HepG2 (cell line): ENCODE results near the gene HACE1. TPM values are rescaled to one million over a fixed set of nuclear protein-coding genes. Genes with fewer than 3 reads are reported as not detected.

Source experiments
- ATF4 ChIP-seq, 2 experiments: fragments of 450-650 bp in 1 of 2; sonication (generic) in 1 of 2; formaldehyde crosslinking; IDR thresholded peaks; 2 replicates each; pipeline versions ENCODE4 v1.5.0 to v1.8.0; 2020 to 2022; ENCODE audit warnings: mild to moderate bottlenecking in 1 of 2, missing genetic modification reagents in 1 of 2
- FLYWCH1 ChIP-seq: sonication (generic); formaldehyde crosslinking; IDR thresholded peaks from 2 replicates; pipeline ENCODE4 v1.8.1; 2023; ENCODE audit warnings: mild to moderate bottlenecking, missing genetic modification reagents
- FOXO1 ChIP-seq: sonication (generic); formaldehyde crosslinking; IDR thresholded peaks from 2 replicates; pipeline ENCODE4 v1.4.0; 2020; ENCODE audit warnings: missing genetic modification reagents
- MAF1 ChIP-seq: sonication (generic); formaldehyde crosslinking; IDR thresholded peaks from 2 replicates; pipeline ENCODE4 v1.5.0; 2020; ENCODE audit warnings: missing genetic modification reagents, borderline replicate concordance
- RNF219 ChIP-seq: sonication (generic); formaldehyde crosslinking; IDR thresholded peaks from 2 replicates; pipeline ENCODE4 v1.5.0; 2020; ENCODE audit warnings: mild to moderate bottlenecking, missing genetic modification reagents
- STAT5B ChIP-seq: sonication (generic); formaldehyde crosslinking; IDR thresholded peaks from 2 replicates; pipeline ENCODE4 v1.4.0; 2020; ENCODE audit warnings: missing genetic modification reagents
- THAP11 ChIP-seq: IDR thresholded peaks from 2 replicates; pipeline ENCODE4 v1.6.1; 2016; ENCODE audit warnings: missing biosample characterization, missing genetic modification reagents
- ZNF143 ChIP-seq: sonication (generic); formaldehyde crosslinking; IDR thresholded peaks from 2 replicates; pipeline ENCODE4 v1.4.0; 2020; ENCODE audit warnings: missing genetic modification reagents
- ZNF567 ChIP-seq: sonication (generic); formaldehyde crosslinking; IDR thresholded peaks from 2 replicates; pipeline ENCODE4 v1.8.1; 2023; ENCODE audit warnings: mild to moderate bottlenecking, missing genetic modification reagents, borderline replicate concordance
- ZNF574 ChIP-seq: sonication (generic); formaldehyde crosslinking; IDR thresholded peaks from 2 replicates; pipeline ENCODE4 v1.4.0; 2020; ENCODE audit warnings: missing genetic modification reagents
- polyA plus RNA-seq, 8 experiments: library from polyadenylated mRNA; depleted of rRNA in 3 of 8; stranded (reverse) in 7 of 8; unstranded in 1 of 8; fragments of >200 nt; fragmentation: Illumina TruSeq in 4 of 8; extraction: Trizol in 4 of 8; gene quantifications; 2 replicates each; pipeline versions ENCODE4 v1.2.1 to v1.2.3, GENCODE V29; 2011 to 2016; ENCODE audit warnings: low read depth in 4 of 8, missing spikeins in 1 of 8, mixed read lengths in 1 of 8; ENCODE audit not compliant: insufficient read depth in 1 of 8
- total RNA-seq, 5 experiments: library from RNA; depleted of rRNA; stranded (reverse); fragments of >200 nt; fragmentation: Illumina TruSeq; extraction: Trizol; gene quantifications; 2 replicates each; pipeline ENCODE4 v1.2.3, GENCODE V29; 2016; ENCODE audit warnings: low read depth in 1 of 5
- TF ChIP-seq, protein P1 (sequence below): sonication (generic); formaldehyde crosslinking; IDR thresholded peaks from 2 replicates; pipeline ENCODE4 v1.8.1; 2023; ENCODE audit warnings: mild to moderate bottlenecking, moderate library complexity, missing genetic modification reagents
- TF ChIP-seq, protein P2 (sequence below): sonication (generic); formaldehyde crosslinking; IDR thresholded peaks from 2 replicates; pipeline ENCODE4 v1.5.1; 2020; ENCODE audit warnings: missing genetic modification reagents, mild to moderate bottlenecking, borderline replicate concordance
- TF ChIP-seq, protein P3 (sequence below): sonication (generic); formaldehyde crosslinking; IDR thresholded peaks from 2 replicates; pipeline ENCODE4 v1.4.0; 2020; ENCODE audit warnings: low read depth, missing genetic modification reagents

HACE1 gene
- total and polyA plus RNA-seq, 2 of the 13 experiments (the other 11 are each of a cell fraction or from before 2014, with no cell fraction given) = 8.9 to 11.4 TPM

DNA sequence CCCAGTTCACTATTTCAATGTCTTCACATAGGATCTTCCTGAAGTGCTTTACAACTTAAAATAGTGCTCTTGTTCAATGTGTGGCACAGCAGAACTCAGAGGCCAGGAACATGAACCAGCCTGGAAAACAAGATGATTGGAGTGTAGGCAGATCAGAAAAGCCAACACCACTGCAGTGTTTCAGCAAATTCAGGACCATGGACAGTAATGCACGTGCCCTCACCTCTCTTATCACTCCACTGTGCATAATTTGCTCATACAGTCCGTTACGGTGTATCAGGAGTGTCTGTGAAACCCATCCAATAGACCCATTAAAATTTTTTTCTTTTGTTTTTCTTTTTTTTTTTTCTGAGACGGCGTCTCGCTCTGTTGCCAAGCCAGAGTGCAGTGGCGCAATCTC, 27.6 kb upstream of the HACE1 start (continued):
- TF ChIP-seq ATF4 (CRISPR knock-in tag; IDR thresholded peaks at IDR 0.05) = peak in 1 of 2 experiments; percentile 39; a peak in 1 of 4 replicates
- TF ChIP-seq STAT5B = no peak
- TF ChIP-seq MAF1 (CRISPR knock-in tag) = peak; percentile 60; the same call in 1 of the 2 replicates
- TF ChIP-seq ZNF143 = no peak
- TF ChIP-seq ZNF574 (CRISPR knock-in tag) = peak; percentile 57; the same call in 1 of the 2 replicates
- 0 out of 2 replicates have a peak, but pooled peaks have one; percentile 22 for TF ChIP-seq FOXO1
- TF ChIP-seq, protein P1, sequence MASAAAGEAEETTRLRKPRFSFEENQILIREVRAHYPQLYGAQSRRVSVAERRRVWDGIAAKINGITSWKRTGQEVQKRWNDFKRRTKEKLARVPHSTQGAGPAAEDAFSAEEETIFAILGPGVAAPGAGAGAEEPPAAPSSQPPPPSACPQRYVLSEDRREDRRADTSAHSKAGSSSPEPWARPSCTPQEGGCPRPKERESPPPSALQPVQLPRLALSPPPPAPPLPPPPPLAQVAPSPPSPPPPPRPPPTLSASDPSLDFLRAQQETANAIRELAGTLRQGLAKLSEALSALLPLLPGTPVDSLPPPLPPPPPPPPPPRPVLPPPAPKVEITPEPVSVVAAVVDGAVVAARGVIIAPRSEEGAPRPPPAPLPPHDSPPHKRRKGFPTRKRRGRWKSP (CRISPR knock-in tag) = no peak
- no peak for TF ChIP-seq RNF219 (CRISPR knock-in tag)
- TF ChIP-seq THAP11 = peak; percentile 73
- TF ChIP-seq, protein P2, sequence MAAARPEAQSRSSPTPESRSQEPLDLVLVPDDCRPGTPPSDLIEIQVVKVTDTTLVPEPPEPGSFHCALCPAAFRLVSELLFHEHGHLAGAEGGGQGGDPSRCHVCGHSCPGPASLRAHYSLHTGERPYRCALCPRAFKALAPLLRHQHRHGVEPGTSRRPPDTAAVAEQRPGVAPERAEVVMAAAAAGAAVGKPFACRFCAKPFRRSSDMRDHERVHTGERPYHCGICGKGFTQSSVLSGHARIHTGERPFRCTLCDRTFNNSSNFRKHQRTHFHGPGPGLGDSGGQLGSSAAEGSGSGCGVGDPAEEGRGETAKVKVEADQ (CRISPR knock-in tag) = no peak
- TF ChIP-seq ZNF567 (CRISPR knock-in tag) = no peak
- TF ChIP-seq, protein P3, sequence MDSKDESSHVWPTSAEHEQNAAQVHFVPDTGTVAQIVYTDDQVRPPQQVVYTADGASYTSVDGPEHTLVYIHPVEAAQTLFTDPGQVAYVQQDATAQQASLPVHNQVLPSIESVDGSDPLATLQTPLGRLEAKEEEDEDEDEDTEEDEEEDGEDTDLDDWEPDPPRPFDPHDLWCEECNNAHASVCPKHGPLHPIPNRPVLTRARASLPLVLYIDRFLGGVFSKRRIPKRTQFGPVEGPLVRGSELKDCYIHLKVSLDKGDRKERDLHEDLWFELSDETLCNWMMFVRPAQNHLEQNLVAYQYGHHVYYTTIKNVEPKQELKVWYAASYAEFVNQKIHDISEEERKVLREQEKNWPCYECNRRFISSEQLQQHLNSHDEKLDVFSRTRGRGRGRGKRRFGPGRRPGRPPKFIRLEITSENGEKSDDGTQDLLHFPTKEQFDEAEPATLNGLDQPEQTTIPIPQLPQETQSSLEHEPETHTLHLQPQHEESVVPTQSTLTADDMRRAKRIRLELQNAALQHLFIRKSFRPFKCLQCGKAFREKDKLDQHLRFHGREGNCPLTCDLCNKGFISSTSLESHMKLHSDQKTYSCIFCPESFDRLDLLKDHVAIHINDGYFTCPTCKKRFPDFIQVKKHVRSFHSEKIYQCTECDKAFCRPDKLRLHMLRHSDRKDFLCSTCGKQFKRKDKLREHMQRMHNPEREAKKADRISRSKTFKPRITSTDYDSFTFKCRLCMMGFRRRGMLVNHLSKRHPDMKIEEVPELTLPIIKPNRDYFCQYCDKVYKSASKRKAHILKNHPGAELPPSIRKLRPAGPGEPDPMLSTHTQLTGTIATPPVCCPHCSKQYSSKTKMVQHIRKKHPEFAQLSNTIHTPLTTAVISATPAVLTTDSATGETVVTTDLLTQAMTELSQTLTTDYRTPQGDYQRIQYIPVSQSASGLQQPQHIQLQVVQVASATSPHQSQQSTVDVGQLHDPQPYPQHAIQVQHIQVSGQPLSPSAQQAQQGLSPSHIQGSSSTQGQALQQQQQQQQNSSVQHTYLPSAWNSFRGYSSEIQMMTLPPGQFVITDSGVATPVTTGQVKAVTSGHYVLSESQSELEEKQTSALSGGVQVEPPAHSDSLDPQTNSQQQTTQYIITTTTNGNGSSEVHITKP (CRISPR knock-in tag) = no peak
- TF ChIP-seq FLYWCH1 (CRISPR knock-in tag) = no peak
